ENCODE measurements around the gene SPATA18. TPM values are rescaled to one million over a fixed set of nuclear protein-coding genes. Genes with fewer than 3 reads are reported as not detected.

Gene SPATA18
- total and polyA plus RNA-seq, 2 of the 8 experiments (the other 6 are each of a cell fraction or from before 2014, with no cell fraction given), result 1.4 to 2.4 TPM

GRCh38 chr4:52028970-52029369 is 22.1 kb upstream of the SPATA18 start:
- H3K56ac ChIP-seq (replicated peaks; ENCODE audit: insufficient read length, low read depth, low read length), result no peak overlapping the region
- peaks cover 0 to 1% of the 10 kb centered on the region in 2 experiments for H4K20me1 ChIP-seq (replicated peaks in 1 of 2; ENCODE audit: control insufficient read depth in 1 of 2, insufficient read depth in 2 of 2, low read length in 2 of 2)
- H3K4me1 ChIP-seq (replicated peaks in 1 of 4; ENCODE audit: control insufficient read depth in 3 of 4, insufficient read depth in 4 of 4, low read length in 3 of 4), result no peaks in the 10 kb centered on the region
- no peak for FAIRE-seq
- H3K14ac ChIP-seq (ENCODE audit: insufficient read length), result no peak overlapping the region
- no peak overlapping the region for H2BK5ac ChIP-seq (ENCODE audit: low read depth, low read length)
- no peak overlapping the region for H3K18ac ChIP-seq (ENCODE audit: extremely low read depth, low read length)
- H4K91ac ChIP-seq (replicated peaks; ENCODE audit: insufficient read length, low read length), result no peak overlapping the region
- no peak overlapping the region for H3K27ac ChIP-seq (ENCODE audit: low read depth, low read length)
- POLR2A ChIA-PET (ENCODE audit: partially characterized antibody), result interaction anchor here (0.8 kb wide), 1 partner anchor 10 kb away, joined by 3 read pairs; the partner anchor contains the start of gene SGCB
- no peak overlapping the region for H4K5ac ChIP-seq (ENCODE audit: insufficient read length, low read depth, low read length)
- H2BK12ac ChIP-seq (ENCODE audit: low read depth, low read length), result no peak overlapping the region
- no peak overlapping the region for H4K8ac ChIP-seq (ENCODE audit: extremely low read depth, insufficient read depth, low read length)
- CTCF ChIA-PET (ENCODE audit: partially characterized antibody), result interaction anchor here (0.7 kb wide), 1 partner anchor 13 kb away, joined by 3 read pairs; no protein-coding TSS in a partner anchor
- no peaks in the 10 kb centered on the region for H3K79me2 ChIP-seq (ENCODE audit: control insufficient read depth in 1 of 2, insufficient read depth in 2 of 2, low read length in 2 of 2)
- no peak overlapping the region for H3K4ac ChIP-seq (replicated peaks; ENCODE audit: insufficient read length, low read depth, low read length)
- H3K79me1 ChIP-seq (ENCODE audit: low read depth, low read length), result no peaks in the 10 kb centered on the region
- no peak overlapping the region for H2BK120ac ChIP-seq (replicated peaks; ENCODE audit: low read depth, low read length)
- H3K23ac ChIP-seq (ENCODE audit: insufficient read length), result no peak overlapping the region
- no peak overlapping the region for H2AFZ ChIP-seq (ENCODE audit: low read length)
- H3K27me3 ChIP-seq (replicated peaks in 1 of 4; ENCODE audit: control insufficient read depth in 3 of 4, extremely low read depth in 1 of 4, insufficient read depth in 3 of 4, low read length in 3 of 4), result no peaks in the 10 kb centered on the region
- peaks cover 0 to 35% (median 17%) of the 10 kb centered on the region in 4 experiments; a peak in 7 of 8 replicates for H3K36me3 ChIP-seq (ENCODE audit: control insufficient read depth in 2 of 4, insufficient read depth in 4 of 4, low read length in 3 of 4)
- no peak overlapping the region for H3K4me2 ChIP-seq (ENCODE audit: insufficient read depth in 1 of 2, low read depth in 2 of 2, low read length in 2 of 2)
- H3K4me3 ChIP-seq (ENCODE audit: extremely low read depth in 1 of 4, insufficient read depth in 2 of 4, low read depth in 3 of 4, low read length in 4 of 4), result no peak overlapping the region
- no peak overlapping the region for H3K9ac ChIP-seq (replicated peaks in 1 of 4; ENCODE audit: extremely low read depth in 1 of 4, low read depth in 3 of 4, low read length in 3 of 4)
- no peaks in the 10 kb centered on the region for H3K9me3 ChIP-seq (ENCODE audit: insufficient read depth in 2 of 2, low read depth in 1 of 2, low read length in 1 of 2)
- 95% methylated on average over 1 of the region's 1 CpG; no CpG with 5 or more reads in 1 of the 2 experiments for WGBS, 2 experiments (ENCODE audit: extremely low coverage in 1 of 2, insufficient coverage in 1 of 2, insufficient read length in 1 of 2, insufficient replicate concordance in 2 of 2, low coverage in 1 of 2, low lambda C conversion rate in 2 of 2, missing lambda C conversion rate in 1 of 2)
- no peak overlapping the region for H2BK15ac ChIP-seq (ENCODE audit: low read length)
- TF ChIP-seq CREB1 (IDR thresholded peaks at IDR 0.05) (no peak), NRF1 (IDR thresholded peaks at IDR 0.05; ENCODE audit: low read depth, low read length) (no peak), CBX8 (IDR thresholded peaks at IDR 0.05; ENCODE audit: borderline replicate concordance, low read depth, low read length) (no peak), SP2 (IDR thresholded peaks at IDR 0.05; ENCODE audit: low read length) (no peak), PHF8 (conservative IDR thresholded peaks at IDR 0.05; ENCODE audit: low read depth, low read length) (no peak), SAP30 (IDR thresholded peaks at IDR 0.05; ENCODE audit: insufficient read depth, insufficient replicate concordance, low read length) (no peak), HDAC6 (IDR thresholded peaks at IDR 0.05; ENCODE audit: low read depth, low read length) (no peak), CTBP2 (IDR thresholded peaks at IDR 0.05; ENCODE audit: borderline replicate concordance, insufficient read depth, insufficient read length, low read length) (no peak), RAD21 (IDR thresholded peaks at IDR 0.05 in 1 of 2, conservative IDR thresholded peaks at IDR 0.05 in 1 of 2; ENCODE audit: low read depth in 2 of 2, low read length in 2 of 2) (no peak), TCF12 (IDR thresholded peaks at IDR 0.05; ENCODE audit: low read depth, low read length) (no peak), TAF1 (IDR thresholded peaks at IDR 0.05; ENCODE audit: low read depth, low read length) (no peak), KDM4A (IDR thresholded peaks at IDR 0.05; ENCODE audit: low read depth, low read length, severe bottlenecking) (no peak)
- H2AK5ac ChIP-seq (ENCODE audit: low read depth, low read length), result no peak overlapping the region
- no peaks in the 10 kb centered on the region for H3K23me2 ChIP-seq (ENCODE audit: low read depth, low read length)
- no peak overlapping the region for H2BK20ac ChIP-seq (ENCODE audit: low read length)
- no peak for DNase-seq (ENCODE audit: low read depth in 1 of 2, low spot score in 2 of 2)

All from H1 (cell line).